CD14-positive monocyte (primary cell): ENCODE data around the gene SMAD6. TPM values are rescaled to one million over a fixed set of nuclear protein-coding genes. Genes with fewer than 3 reads are reported as not detected.

ENCODE experiments used
- DNase-seq, 3 donors: peaks; one replicate each; pipeline ENCODE4 v3.0.0-alpha.2; 2011 to 2022
- H2AFZ ChIP-seq: 2 replicates; pipeline ENCODE4 v1.6.0; 2012; ENCODE audit warnings: mild to moderate bottlenecking, low read depth, low read length, inconsistent platforms; ENCODE audit not compliant: insufficient read depth, poor library complexity, severe bottlenecking
- H3K27ac ChIP-seq, 2 donors: 1 replicate in 1 of 2; 2 replicates in 1 of 2; pipeline ENCODE4 v1.5.1; 2012 to 2013; ENCODE audit warnings: low read length in 2 of 2, control low read depth in 1 of 2, inconsistent platforms in 1 of 2, low read depth in 1 of 2, mild to moderate bottlenecking in 1 of 2
- H3K27me3 ChIP-seq, 2 donors: one replicate each; pipeline versions ENCODE4 v1.6.0 to v1.6.1; 2011 to 2013; ENCODE audit warnings: low read length in 2 of 2; ENCODE audit not compliant: control insufficient read depth in 2 of 2, insufficient read depth in 2 of 2
- H3K36me3 ChIP-seq, 2 donors: replicated peaks in 1 of 2; 1 replicate in 1 of 2; 2 replicates in 1 of 2; pipeline versions ENCODE4 v1.5.1 to v1.6.1; 2012 to 2013; ENCODE audit warnings: low read length in 2 of 2, control low read depth in 1 of 2, inconsistent platforms in 1 of 2, mild to moderate bottlenecking in 1 of 2; ENCODE audit not compliant: insufficient read depth in 2 of 2, control insufficient read depth in 1 of 2
- H3K4me1 ChIP-seq, 2 donors: 1 replicate in 1 of 2; 2 replicates in 1 of 2; pipeline versions ENCODE4 v1.5.1 to v1.6.1; 2012 to 2013; ENCODE audit warnings: low read length in 2 of 2, control low read depth in 1 of 2, inconsistent platforms in 1 of 2, mild to moderate bottlenecking in 1 of 2, moderate library complexity in 1 of 2; ENCODE audit not compliant: insufficient read depth in 2 of 2, control insufficient read depth in 1 of 2
- H3K4me2 ChIP-seq: replicated peaks from 2 replicates; pipeline ENCODE3; 2012; ENCODE audit warnings: low read length, moderate library complexity, mild to moderate bottlenecking; ENCODE audit not compliant: poor library complexity, severe bottlenecking; ENCODE audit errors: extremely low read depth
- H3K4me3 ChIP-seq, 3 experiments: fragments of 200-600 bp in 1 of 3; sonication (generic) in 1 of 3; replicated peaks in 1 of 3; 1 replicate in 2 of 3; 2 replicates in 1 of 3; pipeline ENCODE4 v1.5.1; 2011 to 2013; ENCODE audit warnings: low read length in 3 of 3, mild to moderate bottlenecking in 3 of 3, control low read depth in 2 of 3, low read depth in 2 of 3, inconsistent platforms in 1 of 3, moderate library complexity in 1 of 3
- H3K79me2 ChIP-seq: 2 replicates; pipeline ENCODE4 v1.6.0; 2012; ENCODE audit warnings: mild to moderate bottlenecking, control low read depth, inconsistent platforms, low read length, moderate library complexity; ENCODE audit not compliant: insufficient read depth
- H3K9ac ChIP-seq: 2 replicates; pipeline ENCODE4 v1.6.0; 2017; ENCODE audit warnings: low read length, mild to moderate bottlenecking; ENCODE audit not compliant: insufficient read depth, poor library complexity, severe bottlenecking
- H3K9me3 ChIP-seq, 2 donors: replicated peaks in 1 of 2; 1 replicate in 1 of 2; 2 replicates in 1 of 2; pipeline versions ENCODE4 v1.5.1 to v1.6.1; 2012 to 2013; ENCODE audit warnings: low read length in 2 of 2, control low read depth in 1 of 2; ENCODE audit not compliant: control insufficient read depth in 1 of 2, insufficient read depth in 1 of 2
- H4K20me1 ChIP-seq: 2 replicates; pipeline ENCODE4 v1.6.0; 2012; ENCODE audit warnings: mild to moderate bottlenecking, low read length, control low read depth, moderate library complexity; ENCODE audit not compliant: insufficient read depth
- H3K27ac Mint-ChIP-seq, 7 donors: one replicate each; pipeline ENCODE4 v1.8.0; 2020; ENCODE audit warnings: mild to moderate bottlenecking in 7 of 7, mixed read lengths in 7 of 7, moderate library complexity in 6 of 7, inconsistent platforms in 2 of 7
- H3K27me3 Mint-ChIP-seq, 3 donors: one replicate each; pipeline ENCODE4 v1.8.0; 2021 to 2022; ENCODE audit warnings: low read depth in 3 of 3, mild to moderate bottlenecking in 3 of 3, mixed read lengths in 3 of 3, moderate library complexity in 3 of 3, inconsistent platforms in 1 of 3
- H3K36me3 Mint-ChIP-seq, 2 donors: one replicate each; pipeline ENCODE4 v1.8.0; 2020; ENCODE audit warnings: mixed read lengths in 2 of 2, inconsistent platforms in 1 of 2, mild to moderate bottlenecking in 1 of 2
- H3K4me1 Mint-ChIP-seq: one replicate; pipeline ENCODE4 v1.8.0; 2020; ENCODE audit warnings: mild to moderate bottlenecking, mixed read lengths
- H3K4me3 Mint-ChIP-seq, 2 donors: one replicate each; pipeline ENCODE4 v1.8.0; 2020; ENCODE audit warnings: mild to moderate bottlenecking in 2 of 2, mixed read lengths in 2 of 2, moderate library complexity in 1 of 2
- H3K9me3 Mint-ChIP-seq, 7 donors: one replicate each; pipeline ENCODE4 v1.8.0; 2020 to 2022; ENCODE audit warnings: mixed read lengths in 7 of 7, mild to moderate bottlenecking in 6 of 7, moderate library complexity in 6 of 7, inconsistent platforms in 2 of 7
- WGBS: methylation state at CpG from one replicate; pipeline ENCODE4 v1.1.5; 2013; ENCODE audit warnings: missing lambda C conversion rate; ENCODE audit not compliant: insufficient coverage; 5-methylcytosine and 5-hydroxymethylcytosine counted together
- intact Hi-C, 2 donors: fragments of 100-400 bp; cut with micrococcal nuclease; formaldehyde crosslinking; loops; one replicate each; pipeline versions ENCODE4 v1.15.0 to v1.15.1; 2023
- polyA plus RNA-seq, 3 donors: library from polyadenylated mRNA; depleted of rRNA in 1 of 3; unstranded in 2 of 3; stranded (reverse) in 1 of 3; fragments of 300-500 nt in 2 of 3; fragments of >200 nt in 1 of 3; fragmentation: Illumina TruSeq in 2 of 3; gene quantifications; 1 replicate in 2 of 3; 2 replicates in 1 of 3; pipeline ENCODE4 v1.2.3, GENCODE V29; 2012 to 2021
- TF ChIP-seq, protein P1 (sequence below): fragments of 200-600 bp; IDR thresholded peaks from one replicate; pipeline ENCODE4 v1.8.0; 2022; ENCODE audit warnings: antibody characterized with exemption, mild to moderate bottlenecking

The SMAD6 gene
- polyA plus RNA-seq, 3 donors: 0.31 TPM; not detected in 2

DNA sequence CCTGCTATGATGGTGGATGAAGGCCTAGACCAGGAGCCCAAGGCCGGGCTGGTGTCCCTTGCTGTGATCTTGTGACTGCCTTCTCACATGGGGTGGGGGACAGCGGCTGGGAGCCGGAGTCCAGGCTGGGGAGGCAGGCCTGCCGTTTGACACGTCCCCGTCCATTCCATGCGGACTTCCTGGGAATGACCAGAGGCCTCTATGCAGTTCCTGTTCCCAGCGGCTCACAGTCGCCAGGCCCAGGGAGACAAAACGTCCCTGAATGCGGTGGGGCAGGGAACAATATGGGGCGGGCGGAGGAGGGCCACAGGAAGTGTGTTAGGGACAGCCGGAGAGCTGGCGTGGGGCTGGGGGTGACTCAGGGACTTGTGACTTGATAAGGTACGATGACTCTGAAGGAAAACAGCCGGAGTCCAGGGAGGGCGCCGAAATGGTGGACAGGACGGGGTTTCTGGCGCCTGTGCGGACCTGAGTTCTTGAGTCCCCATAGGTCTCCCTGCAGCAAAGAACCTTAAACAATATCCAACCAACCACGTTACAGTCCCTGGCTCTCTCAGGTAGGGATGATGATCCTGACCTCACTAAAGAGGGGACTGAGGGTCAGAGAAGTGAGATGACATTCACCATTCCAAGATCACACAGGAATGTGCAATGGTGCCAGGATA lies 40.5 kb upstream of the SMAD6 start:
- Histone ChIP-seq H3K4me3 (no peak overlapping the region), H3K27me3 (no peaks in the 10 kb centered on the region), H3K36me3 (no peaks in the 10 kb centered on the region), H3K27ac (no peak overlapping the region), H3K79me2 (no peaks in the 10 kb centered on the region), H4K20me1 (no peaks in the 10 kb centered on the region), H3K9ac (no peak overlapping the region), H3K9me3 (no peaks in the 10 kb centered on the region), H2AFZ (no peak overlapping the region), H3K4me1 (no peaks in the 10 kb centered on the region), H3K4me2 (no peak overlapping the region)
- Mint-ChIP-seq H3K27me3 (peaks cover 2 to 4% (median 2%) of the 10 kb centered on the region in 3 donors), H3K4me1 (peaks cover 3% of the 10 kb centered on the region), H3K27ac (no peak overlapping the region), H3K36me3 (no peaks in the 10 kb centered on the region), H3K4me3 (no peak overlapping the region), H3K9me3 (no peaks in the 10 kb centered on the region)
- intact Hi-C loops: no loop called here
- 82% methylated on average over 17 of the region's 23 CpGs for WGBS
- TF ChIP-seq, protein P1, sequence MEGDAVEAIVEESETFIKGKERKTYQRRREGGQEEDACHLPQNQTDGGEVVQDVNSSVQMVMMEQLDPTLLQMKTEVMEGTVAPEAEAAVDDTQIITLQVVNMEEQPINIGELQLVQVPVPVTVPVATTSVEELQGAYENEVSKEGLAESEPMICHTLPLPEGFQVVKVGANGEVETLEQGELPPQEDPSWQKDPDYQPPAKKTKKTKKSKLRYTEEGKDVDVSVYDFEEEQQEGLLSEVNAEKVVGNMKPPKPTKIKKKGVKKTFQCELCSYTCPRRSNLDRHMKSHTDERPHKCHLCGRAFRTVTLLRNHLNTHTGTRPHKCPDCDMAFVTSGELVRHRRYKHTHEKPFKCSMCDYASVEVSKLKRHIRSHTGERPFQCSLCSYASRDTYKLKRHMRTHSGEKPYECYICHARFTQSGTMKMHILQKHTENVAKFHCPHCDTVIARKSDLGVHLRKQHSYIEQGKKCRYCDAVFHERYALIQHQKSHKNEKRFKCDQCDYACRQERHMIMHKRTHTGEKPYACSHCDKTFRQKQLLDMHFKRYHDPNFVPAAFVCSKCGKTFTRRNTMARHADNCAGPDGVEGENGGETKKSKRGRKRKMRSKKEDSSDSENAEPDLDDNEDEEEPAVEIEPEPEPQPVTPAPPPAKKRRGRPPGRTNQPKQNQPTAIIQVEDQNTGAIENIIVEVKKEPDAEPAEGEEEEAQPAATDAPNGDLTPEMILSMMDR: no peak
- DNase-seq: no peak

DNA sequence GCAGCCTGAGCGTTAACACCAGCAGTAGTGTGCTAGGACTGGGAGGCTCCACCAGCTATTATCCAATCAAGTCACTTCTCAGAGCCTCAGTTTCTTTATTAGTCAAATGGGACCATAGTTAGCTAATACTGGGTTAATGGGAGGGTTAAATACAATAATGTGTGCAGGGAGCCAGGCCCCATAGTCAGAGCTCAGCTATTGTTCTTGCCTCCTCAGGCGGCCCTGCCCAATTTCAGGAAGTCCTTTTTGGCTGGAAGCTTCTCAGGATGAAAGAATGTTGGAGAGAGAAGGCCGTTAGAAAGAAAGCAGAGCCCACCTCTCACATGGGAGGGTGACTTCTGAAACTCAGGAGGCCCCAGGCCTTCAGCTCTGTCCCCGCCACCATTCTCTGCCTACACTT lies 39.5 kb upstream of the SMAD6 start:
- H3K9ac ChIP-seq: no peak overlapping the region
- no peaks in the 10 kb centered on the region for H3K4me1 ChIP-seq
- no peaks in the 10 kb centered on the region for H3K9me3 ChIP-seq
- intact Hi-C loops: no loop called here
- H3K36me3 Mint-ChIP-seq: no peaks in the 10 kb centered on the region
- H3K36me3 ChIP-seq: no peaks in the 10 kb centered on the region
- H3K27ac Mint-ChIP-seq: no peak overlapping the region
- H3K4me3 Mint-ChIP-seq: no peak overlapping the region
- H3K79me2 ChIP-seq: no peaks in the 10 kb centered on the region
- TF ChIP-seq, protein P1: no peak
- no peak overlapping the region for H3K4me2 ChIP-seq
- no peak overlapping the region for H3K27ac ChIP-seq
- no peaks in the 10 kb centered on the region for H3K27me3 ChIP-seq
- no peak overlapping the region for H2AFZ ChIP-seq
- peaks cover 0 to 4% (median 0%) of the 10 kb centered on the region in 3 donors for H3K27me3 Mint-ChIP-seq
- no peaks in the 10 kb centered on the region for H3K9me3 Mint-ChIP-seq
- H3K4me1 Mint-ChIP-seq: peaks cover 3% of the 10 kb centered on the region
- DNase-seq: no peak
- H4K20me1 ChIP-seq: no peaks in the 10 kb centered on the region
- WGBS: 100% methylated on average over 1 of the region's 4 CpGs
- no peak overlapping the region for H3K4me3 ChIP-seq
